Measurements from ENCODE around the gene IL12RB2. TPM values are rescaled to one million over a fixed set of nuclear protein-coding genes. Genes with fewer than 3 reads are reported as not detected.

The IL12RB2 gene
- total and polyA plus RNA-seq, 2 donors from 2014 or later, result 0.26 to 1.5 TPM

DNA sequence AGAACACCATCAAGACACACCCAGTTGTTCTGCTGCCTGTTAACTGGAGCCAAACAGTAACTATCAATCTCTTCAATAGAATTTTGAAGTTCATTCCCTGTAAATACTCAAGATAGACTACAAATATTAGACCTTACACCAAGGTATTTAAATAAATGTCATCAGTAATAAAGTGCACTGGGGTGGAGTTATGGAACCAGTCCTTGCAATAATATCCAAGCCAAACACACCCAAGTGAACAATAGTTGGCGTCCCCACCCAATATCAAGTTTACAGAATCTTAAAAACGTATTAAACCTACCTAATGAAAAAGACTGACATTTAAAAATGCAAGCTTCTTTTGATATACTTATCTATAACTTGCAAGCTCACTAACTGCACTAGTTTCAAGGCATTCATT lies 119.8 kb downstream of the IL12RB2 start:
- H3K9me3 ChIP-seq (ENCODE audit: control insufficient read depth in 2 of 3, insufficient read depth in 1 of 3, low read length in 3 of 3), result no peaks in the 10 kb centered on the region
- intact Hi-C loops (cut with DNase I), result no loop called here
- H3K4me1 ChIP-seq (ENCODE audit: control insufficient read depth in 2 of 3, insufficient read depth in 2 of 3, low read depth in 1 of 3, low read length in 3 of 3), result peaks cover 0 to 7% (median 0%) of the 10 kb centered on the region in 3 donors
- no peaks in the 10 kb centered on the region for H3K27me3 ChIP-seq (ENCODE audit: control insufficient read depth, insufficient read depth, low read length)
- peaks cover 7 to 22% (median 16%) of the 10 kb centered on the region in 3 donors for H3K36me3 ChIP-seq (ENCODE audit: control insufficient read depth in 2 of 3, insufficient read depth in 3 of 3, low read length in 3 of 3)
- peak overlapping the region; percentile 85 to 98 (median 96) for H3K4me3 ChIP-seq (ENCODE audit: low read length in 3 of 3)
- DNase-seq (no peak), FAIRE-seq (no peak)
- TF ChIP-seq CTCF (IDR thresholded peaks at IDR 0.05; ENCODE audit: borderline replicate concordance, extremely low read depth, insufficient read depth), result no peak
- H3K9ac ChIP-seq (ENCODE audit: low read length in 3 of 3), result peak overlapping the region in 1 of 3 donors; percentile 90
- H3K27ac ChIP-seq (ENCODE audit: low read depth in 2 of 2, low read length in 2 of 2), result no peak overlapping the region

DNA sequence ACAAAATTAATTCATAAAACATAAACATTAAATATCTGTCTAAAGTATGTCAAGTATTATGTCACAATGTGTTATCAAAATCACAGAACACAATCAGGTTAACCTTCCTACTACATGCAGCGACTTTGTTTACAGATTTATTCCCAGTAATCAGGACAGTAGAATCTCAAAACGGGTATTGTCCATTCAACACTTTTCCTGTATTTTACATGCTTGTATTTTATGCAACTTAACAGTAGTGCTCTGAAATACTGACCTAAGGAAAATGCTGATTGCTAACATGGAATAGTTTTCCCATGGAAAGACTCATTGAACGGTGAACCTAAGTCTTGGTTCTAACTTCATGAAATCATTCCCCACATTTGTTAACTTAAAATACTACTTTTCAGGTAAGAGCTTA lies 120.3 kb downstream of the IL12RB2 start:
- DNase-seq (no peak), FAIRE-seq (no peak)
- H3K4me1 ChIP-seq (ENCODE audit: control insufficient read depth in 2 of 3, insufficient read depth in 2 of 3, low read depth in 1 of 3, low read length in 3 of 3), result peaks cover 0 to 7% (median 0%) of the 10 kb centered on the region in 3 donors
- no peak overlapping the region for H3K27ac ChIP-seq (ENCODE audit: low read depth in 2 of 2, low read length in 2 of 2)
- peaks cover 7 to 22% (median 16%) of the 10 kb centered on the region in 3 donors for H3K36me3 ChIP-seq (ENCODE audit: control insufficient read depth in 2 of 3, insufficient read depth in 3 of 3, low read length in 3 of 3)
- intact Hi-C loops (cut with DNase I), result no loop called here
- H3K4me3 ChIP-seq (ENCODE audit: low read length in 3 of 3), result peak overlapping the region; percentile 85 to 98 (median 96)
- peak overlapping the region; percentile 71 to 90 (median 75) for H3K9ac ChIP-seq (ENCODE audit: low read length in 3 of 3)
- TF ChIP-seq CTCF (IDR thresholded peaks at IDR 0.05; ENCODE audit: borderline replicate concordance, extremely low read depth, insufficient read depth), result no peak
- H3K27me3 ChIP-seq (ENCODE audit: control insufficient read depth, insufficient read depth, low read length), result no peaks in the 10 kb centered on the region
- no peaks in the 10 kb centered on the region for H3K9me3 ChIP-seq (ENCODE audit: control insufficient read depth in 2 of 3, insufficient read depth in 1 of 3, low read length in 3 of 3)

DNA sequence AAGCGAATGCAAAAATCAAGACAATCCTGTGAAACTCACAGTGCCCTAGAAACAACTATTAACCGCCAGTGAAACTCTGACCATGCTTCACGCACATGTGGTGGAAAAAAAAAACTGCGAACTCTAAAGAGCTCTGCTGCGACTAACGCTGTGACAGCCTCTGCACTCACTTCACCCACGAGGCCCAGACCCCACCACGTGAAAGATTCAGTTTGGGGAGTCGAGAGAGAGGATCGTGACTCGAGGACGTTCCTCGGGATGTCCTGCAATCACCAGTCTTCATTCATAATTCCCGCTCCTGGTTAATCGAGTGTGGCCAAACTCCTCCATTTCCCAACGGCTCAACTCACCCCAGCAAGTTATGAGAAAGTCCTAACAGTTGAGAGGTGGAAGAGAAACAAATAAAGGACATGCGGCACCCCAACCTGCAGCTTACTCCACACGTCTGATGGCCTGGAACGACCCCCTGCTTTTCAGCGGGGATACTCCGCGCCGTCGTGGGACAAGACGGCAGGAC lies 121.4 kb downstream of the IL12RB2 start:
- H3K27me3 ChIP-seq (ENCODE audit: control insufficient read depth, insufficient read depth, low read length), result no peaks in the 10 kb centered on the region
- FAIRE-seq (no peak), DNase-seq (peak in 3 of 5 donors; percentile 24 to 70 (median 64))
- intact Hi-C loops (cut with DNase I), result no loop called here
- peaks cover 7 to 15% (median 7%) of the 10 kb centered on the region in 3 donors for H3K36me3 ChIP-seq (ENCODE audit: control insufficient read depth in 2 of 3, insufficient read depth in 3 of 3, low read length in 3 of 3)
- H3K9me3 ChIP-seq (ENCODE audit: control insufficient read depth in 2 of 3, insufficient read depth in 1 of 3, low read length in 3 of 3), result no peaks in the 10 kb centered on the region
- TF ChIP-seq CTCF (IDR thresholded peaks at IDR 0.05; ENCODE audit: borderline replicate concordance, extremely low read depth, insufficient read depth), result no peak
- peak overlapping the region; percentile 52 to 90 (median 75) for H3K9ac ChIP-seq (ENCODE audit: low read length in 3 of 3)
- peak overlapping the region in 1 of 2 donors; percentile 49 for H3K27ac ChIP-seq (ENCODE audit: low read depth in 2 of 2, low read length in 2 of 2)
- peaks cover 0 to 7% (median 0%) of the 10 kb centered on the region in 3 donors for H3K4me1 ChIP-seq (ENCODE audit: control insufficient read depth in 2 of 3, insufficient read depth in 2 of 3, low read depth in 1 of 3, low read length in 3 of 3)
- peak overlapping the region; percentile 85 to 98 (median 96) for H3K4me3 ChIP-seq (ENCODE audit: low read length in 3 of 3)

Measured in kidney (tissue), 14 donors.